Measurements from ENCODE around the gene HDAC9. TPM values are rescaled to one million over a fixed set of nuclear protein-coding genes. Genes with fewer than 3 reads are reported as not detected.

Gene HDAC9
- total RNA-seq, 1 donor from 2014 or later, result 28.6 TPM

- H3K4me3 ChIP-seq, result no peak overlapping the region
- no peaks in the 10 kb centered on the region for H3K79me2 ChIP-seq (ENCODE audit: low read depth)
- H3K4me3 Mint-ChIP-seq, result no peak overlapping the region
- H3K4me1 ChIP-seq, result no peaks in the 10 kb centered on the region
- H3K9me3 Mint-ChIP-seq, result no peaks in the 10 kb centered on the region
- TF ChIP-seq EZH2 (IDR thresholded peaks at IDR 0.05), result no peak
- TF ChIP-seq, protein P1, sequence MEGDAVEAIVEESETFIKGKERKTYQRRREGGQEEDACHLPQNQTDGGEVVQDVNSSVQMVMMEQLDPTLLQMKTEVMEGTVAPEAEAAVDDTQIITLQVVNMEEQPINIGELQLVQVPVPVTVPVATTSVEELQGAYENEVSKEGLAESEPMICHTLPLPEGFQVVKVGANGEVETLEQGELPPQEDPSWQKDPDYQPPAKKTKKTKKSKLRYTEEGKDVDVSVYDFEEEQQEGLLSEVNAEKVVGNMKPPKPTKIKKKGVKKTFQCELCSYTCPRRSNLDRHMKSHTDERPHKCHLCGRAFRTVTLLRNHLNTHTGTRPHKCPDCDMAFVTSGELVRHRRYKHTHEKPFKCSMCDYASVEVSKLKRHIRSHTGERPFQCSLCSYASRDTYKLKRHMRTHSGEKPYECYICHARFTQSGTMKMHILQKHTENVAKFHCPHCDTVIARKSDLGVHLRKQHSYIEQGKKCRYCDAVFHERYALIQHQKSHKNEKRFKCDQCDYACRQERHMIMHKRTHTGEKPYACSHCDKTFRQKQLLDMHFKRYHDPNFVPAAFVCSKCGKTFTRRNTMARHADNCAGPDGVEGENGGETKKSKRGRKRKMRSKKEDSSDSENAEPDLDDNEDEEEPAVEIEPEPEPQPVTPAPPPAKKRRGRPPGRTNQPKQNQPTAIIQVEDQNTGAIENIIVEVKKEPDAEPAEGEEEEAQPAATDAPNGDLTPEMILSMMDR (IDR thresholded peaks at IDR 0.05), result no peak
- TF ChIP-seq EZH2phosphoT487 (IDR thresholded peaks at IDR 0.05), result no peak
- H3F3A ChIP-seq (ENCODE audit: low read depth), result no peaks in the 10 kb centered on the region
- no peaks in the 10 kb centered on the region for H3K4me1 Mint-ChIP-seq
- no peak overlapping the region for H3K27ac ChIP-seq
- H4K20me1 ChIP-seq (ENCODE audit: low read depth), result no peaks in the 10 kb centered on the region
- no peak overlapping the region for H3K27ac Mint-ChIP-seq
- no peaks in the 10 kb centered on the region for H3K27me3 ChIP-seq
- no peak for DNase-seq (ENCODE audit: low spot score)
- H3K36me3 Mint-ChIP-seq, result no peaks in the 10 kb centered on the region
- no peak overlapping the region for H3K4me2 ChIP-seq
- no peaks in the 10 kb centered on the region for H3K36me3 ChIP-seq
- H3K9me3 ChIP-seq (ENCODE audit: low read depth), result no peaks in the 10 kb centered on the region
- no peak overlapping the region for H3K9ac ChIP-seq
- H3K27me3 Mint-ChIP-seq (ENCODE audit: insufficient read depth, low read depth), result no peaks in the 10 kb centered on the region
- no peak overlapping the region for H2AFZ ChIP-seq (replicated peaks)
Observed at GRCh38 chr7:18890885-18891621, 395.5 kb downstream of the HDAC9 start.

GRCh38 chr7:18893156-18893555 lies 397.6 kb downstream of the HDAC9 start:
- Mint-ChIP-seq H3K4me1 (peaks cover 4% of the 10 kb centered on the region), H3K9me3 (no peaks in the 10 kb centered on the region), H3K36me3 (no peaks in the 10 kb centered on the region), H3K27me3 (ENCODE audit: insufficient read depth, low read depth) (no peaks in the 10 kb centered on the region), H3K4me3 (no peak overlapping the region), H3K27ac (no peak overlapping the region)
- Histone ChIP-seq H3K27me3 (no peaks in the 10 kb centered on the region), H3K4me1 (no peaks in the 10 kb centered on the region), H4K20me1 (ENCODE audit: low read depth) (no peaks in the 10 kb centered on the region), H3K4me3 (no peak overlapping the region), H3K4me2 (no peak overlapping the region), H3K9me3 (ENCODE audit: low read depth) (no peaks in the 10 kb centered on the region), H3K79me2 (ENCODE audit: low read depth) (no peaks in the 10 kb centered on the region), H3K36me3 (no peaks in the 10 kb centered on the region), H3F3A (ENCODE audit: low read depth) (no peaks in the 10 kb centered on the region), H3K9ac (no peak overlapping the region), H3K27ac (no peak overlapping the region), H2AFZ (replicated peaks) (no peak overlapping the region)
- TF ChIP-seq EZH2 (IDR thresholded peaks at IDR 0.05) (no peak), EZH2phosphoT487 (IDR thresholded peaks at IDR 0.05) (no peak)
- TF ChIP-seq, protein P1 (IDR thresholded peaks at IDR 0.05), result no peak
- no peak for DNase-seq (ENCODE audit: low spot score)

DNA sequence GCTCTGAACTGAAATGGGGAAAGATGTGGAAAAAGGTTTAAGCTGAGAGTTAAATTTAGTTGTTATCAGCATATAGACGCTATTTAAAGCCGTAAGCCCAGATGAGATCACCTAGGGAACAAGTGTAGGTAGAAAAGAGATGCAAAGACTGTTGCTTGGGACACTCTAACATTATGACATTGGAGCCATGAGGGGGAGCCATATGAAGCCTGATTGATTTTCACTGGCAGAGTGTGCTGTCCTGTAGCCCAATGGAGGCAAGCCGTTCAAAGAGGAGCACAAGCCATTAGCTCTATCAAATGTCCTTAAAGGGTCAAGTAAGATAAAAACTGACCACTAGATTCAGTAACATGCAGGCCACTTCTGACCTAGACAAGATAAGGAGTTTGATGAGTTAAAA lies 398.6 kb downstream of the HDAC9 start:
- no peaks in the 10 kb centered on the region for H3K9me3 Mint-ChIP-seq
- H3K27me3 Mint-ChIP-seq (ENCODE audit: insufficient read depth, low read depth), result no peaks in the 10 kb centered on the region
- H3K79me2 ChIP-seq (ENCODE audit: low read depth), result no peaks in the 10 kb centered on the region
- peaks cover 4% of the 10 kb centered on the region for H3K4me1 Mint-ChIP-seq
- no peak overlapping the region for H3K4me3 Mint-ChIP-seq
- no peaks in the 10 kb centered on the region for H3K36me3 ChIP-seq
- H3K27me3 ChIP-seq, result no peaks in the 10 kb centered on the region
- no peaks in the 10 kb centered on the region for H3K4me1 ChIP-seq
- H2AFZ ChIP-seq (replicated peaks), result no peak overlapping the region
- DNase-seq (ENCODE audit: low spot score), result no peak
- H3K27ac ChIP-seq, result no peak overlapping the region
- H3F3A ChIP-seq (ENCODE audit: low read depth), result no peaks in the 10 kb centered on the region
- no peaks in the 10 kb centered on the region for H3K36me3 Mint-ChIP-seq
- no peak for TF ChIP-seq EZH2 (IDR thresholded peaks at IDR 0.05)
- no peak for TF ChIP-seq EZH2phosphoT487 (IDR thresholded peaks at IDR 0.05)
- TF ChIP-seq, protein P1 (IDR thresholded peaks at IDR 0.05), result no peak
- H3K9me3 ChIP-seq (ENCODE audit: low read depth), result no peaks in the 10 kb centered on the region
- H3K27ac Mint-ChIP-seq, result no peak overlapping the region
- H3K4me2 ChIP-seq, result no peak overlapping the region
- H3K9ac ChIP-seq, result no peak overlapping the region
- H4K20me1 ChIP-seq (ENCODE audit: low read depth), result no peaks in the 10 kb centered on the region
- H3K4me3 ChIP-seq, result no peak overlapping the region
